ENCODE measurements around the gene CDH15.
"Not testable (repeated sequence)": the region's sequence is repeated elsewhere in the genome, so short reads cannot be mapped to it uniquely, and the experiment has no call there.

Gene CDH15

DNA sequence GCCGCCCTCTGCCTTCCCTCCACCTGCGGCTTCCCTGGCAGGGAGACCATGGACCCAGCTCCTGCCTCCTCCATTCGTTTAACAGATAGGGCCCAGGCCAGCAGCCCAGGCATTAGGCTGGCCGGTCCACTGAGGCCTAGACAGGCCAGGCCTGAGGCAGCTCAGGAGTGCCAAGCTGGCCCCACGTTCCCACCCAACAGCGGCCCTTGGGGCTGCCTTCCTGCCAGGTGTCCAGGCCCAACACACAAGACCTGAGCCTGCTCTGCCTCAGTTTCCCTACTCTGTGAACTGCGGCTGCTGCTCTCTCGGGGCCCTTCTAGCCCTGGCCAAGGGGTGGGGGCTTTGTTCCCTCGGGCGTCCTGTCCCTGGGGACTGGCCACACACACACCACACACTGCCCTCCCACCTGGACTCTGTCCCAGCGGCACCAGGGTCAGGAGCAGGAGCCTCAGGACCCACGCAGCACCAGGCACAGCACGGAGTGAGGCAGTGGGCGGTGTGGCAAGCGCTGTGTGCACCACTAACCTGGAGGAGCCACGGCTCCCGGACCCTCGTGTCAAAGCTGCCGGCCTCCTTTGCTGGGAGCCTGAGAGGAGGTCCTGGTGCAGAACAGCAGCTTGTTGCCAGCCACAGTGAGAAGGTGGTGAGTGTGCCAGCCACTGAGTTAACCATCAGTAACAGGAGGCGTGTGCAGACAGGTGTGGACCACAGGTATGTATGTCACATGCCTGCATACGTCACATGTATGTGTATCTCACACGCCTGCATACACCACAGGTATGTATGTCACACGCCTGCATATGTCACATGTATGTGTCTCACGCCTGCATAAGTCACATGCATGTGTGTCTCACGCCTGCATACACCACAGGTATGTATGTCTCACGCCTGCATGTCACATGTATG, 14.6 kb upstream of the CDH15 start:
- no peak for DNase-seq

DNA sequence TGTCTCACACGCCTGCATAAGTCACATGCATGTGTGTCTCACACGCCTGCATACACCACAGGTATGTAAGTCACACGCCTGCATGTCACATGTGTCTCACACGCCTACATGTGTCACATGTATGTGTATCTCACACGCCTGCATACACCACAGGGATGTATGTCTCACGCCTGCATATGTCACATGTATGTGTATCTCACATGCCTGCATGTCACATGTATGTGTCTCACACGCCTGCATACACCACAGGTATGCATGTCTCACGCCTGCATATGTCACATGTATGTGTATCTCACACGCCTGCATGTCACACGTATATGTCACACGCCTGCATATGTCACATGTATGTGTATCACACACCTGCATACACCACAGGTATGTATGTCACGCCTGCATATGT, 13.8 kb upstream of the CDH15 start:
- no peak for DNase-seq

DNA sequence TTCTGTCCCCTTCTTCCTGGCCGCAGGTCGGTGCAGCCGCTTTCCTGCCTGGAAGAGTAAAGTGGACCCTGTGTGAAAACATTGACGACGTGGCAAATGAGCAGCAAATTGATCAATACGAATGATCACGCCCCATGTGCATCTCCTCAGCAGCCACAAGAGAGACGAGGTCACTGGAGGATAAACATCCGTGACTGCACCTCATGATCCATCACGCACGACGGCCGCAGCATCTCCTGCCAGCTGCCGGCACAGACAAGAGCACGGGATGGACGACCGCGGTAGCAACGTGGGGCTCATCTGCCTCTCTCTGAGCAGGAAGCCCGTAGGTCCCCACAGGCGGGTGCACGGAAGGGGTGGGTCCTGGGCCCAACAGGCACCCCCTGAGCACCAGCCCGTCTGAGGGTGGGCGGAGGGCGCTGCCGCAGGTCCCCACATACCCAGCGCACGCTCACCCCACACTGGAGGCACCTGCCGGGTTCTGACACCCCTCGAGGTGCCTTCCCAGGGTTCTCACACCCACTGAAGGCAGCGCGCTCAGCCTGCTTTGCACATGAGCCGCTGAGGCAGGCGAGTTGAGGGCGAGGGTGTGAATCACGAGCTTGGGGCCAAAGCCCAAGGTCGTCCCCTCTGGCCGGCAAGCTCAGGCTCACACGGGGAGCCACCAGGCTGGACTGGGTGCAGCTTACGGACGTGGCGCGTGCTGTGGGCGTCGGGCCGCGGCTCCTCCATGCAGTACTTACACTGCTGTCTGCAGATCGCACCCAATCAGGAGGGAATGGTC, 12.3 kb upstream of the CDH15 start:
- no peak for DNase-seq

DNA sequence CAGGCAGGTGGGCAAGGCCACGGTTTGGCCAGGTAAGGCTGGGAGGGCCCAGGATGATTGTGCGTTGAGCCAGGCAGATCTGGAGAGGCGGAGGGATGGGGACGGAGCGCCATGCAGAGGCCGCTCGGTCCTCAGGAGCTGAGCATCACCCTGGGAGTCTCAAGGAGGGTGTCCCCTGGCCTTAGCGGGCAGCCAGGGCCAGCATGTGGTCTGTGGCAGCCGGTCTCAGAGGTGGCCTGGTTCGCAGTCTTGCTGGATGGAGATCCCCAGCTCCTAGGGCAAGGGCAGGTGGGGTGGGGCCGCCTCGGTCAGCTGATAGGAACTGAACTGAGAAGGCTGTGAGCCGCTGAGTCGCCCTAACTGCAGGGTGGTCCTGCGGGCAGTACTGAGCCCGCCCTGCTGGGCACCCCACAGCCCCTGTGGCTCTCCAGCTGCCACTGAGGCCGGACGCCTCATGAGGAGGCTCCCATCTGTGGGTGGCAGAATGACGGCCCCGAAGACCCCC, 11.6 kb upstream of the CDH15 start:
- DNase-seq, result no peak

- DNase-seq, result no peak
Measured at GRCh38 chr16:89160977-89161701, 10.4 kb upstream of the CDH15 start.

- no peak for DNase-seq
Measured at GRCh38 chr16:89161763-89162713, 9.5 kb upstream of the CDH15 start.

- DNase-seq, result no peak
Measured at GRCh38 chr16:89163297-89163696, 8.3 kb upstream of the CDH15 start.

- no peak for DNase-seq
Measured at GRCh38 chr16:89164436-89164835, 7.1 kb upstream of the CDH15 start.

- DNase-seq, result no peak
Measured at GRCh38 chr16:89164847-89165680, 6.5 kb upstream of the CDH15 start.

- DNase-seq, result not testable (repeated sequence)
Measured at GRCh38 chr16:89165681-89165979, 5.9 kb upstream of the CDH15 start.

DNA sequence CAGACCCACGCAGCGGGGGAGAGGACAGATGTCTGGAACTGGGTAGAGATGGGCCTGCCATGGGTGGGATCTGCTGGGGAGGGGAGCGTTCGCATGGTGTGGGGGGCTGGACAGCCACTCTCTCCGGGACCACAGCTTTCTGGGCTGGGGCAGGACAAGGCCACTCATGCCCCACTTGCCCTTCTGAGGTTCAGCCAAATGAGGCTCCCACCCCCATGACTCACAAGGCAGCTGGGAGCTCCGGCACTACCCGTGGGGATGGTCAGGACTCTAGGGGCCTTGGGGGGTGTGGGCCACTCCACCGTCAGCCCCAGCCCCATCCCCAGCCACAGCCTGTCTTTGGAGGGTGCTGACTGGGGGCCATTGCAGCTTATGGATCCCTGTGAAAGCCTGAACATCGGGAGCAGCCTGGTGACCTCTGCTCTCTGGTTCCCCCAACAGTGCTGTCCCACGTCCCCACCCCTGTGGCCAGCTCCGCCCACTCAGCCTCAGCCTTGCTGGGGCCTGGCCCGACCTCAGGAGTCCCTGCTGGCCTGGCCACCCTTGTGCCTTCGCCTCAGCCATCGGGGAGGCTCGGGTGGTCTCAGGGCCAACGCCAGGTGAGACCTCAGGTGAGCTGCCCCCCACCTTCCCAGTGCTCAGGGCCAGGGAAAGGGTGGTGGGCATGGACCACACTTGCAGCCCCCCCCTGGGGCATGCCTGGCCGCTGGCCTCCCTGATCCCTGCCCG, 4.7 kb upstream of the CDH15 start:
- DNase-seq, result no peak

GRCh38 chr16:89167425-89167941, 4.1 kb upstream of the CDH15 start:
- peak; percentile 63 to 79 (median 75) for DNase-seq

GRCh38 chr16:89168381-89169189, 3.0 kb upstream of the CDH15 start:
- DNase-seq, result no peak

DNA sequence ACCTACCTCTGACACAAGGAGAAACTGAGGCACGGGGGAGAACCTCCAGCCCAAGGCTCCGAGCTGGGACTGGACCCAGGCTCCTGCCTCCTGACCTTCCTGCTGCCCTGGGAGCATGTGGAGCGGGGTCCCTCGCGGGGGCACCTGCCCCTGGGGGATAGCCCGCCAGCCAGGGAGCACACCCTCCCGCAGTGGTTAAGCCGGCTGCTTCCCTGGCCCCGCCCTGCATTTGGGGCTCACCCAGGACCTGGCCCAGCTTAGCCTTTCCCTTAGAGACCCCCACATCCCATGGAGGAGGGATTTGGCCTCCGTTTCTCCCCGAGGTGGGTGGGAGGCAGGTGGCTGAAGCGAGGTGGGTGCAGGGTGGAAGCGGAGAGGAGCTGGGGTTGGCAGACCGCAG, 1.8 kb upstream of the CDH15 start:
- DNase-seq, result no peak

- no peak for DNase-seq
Measured at GRCh38 chr16:89170346-89171215, 967 bp upstream of the CDH15 start.

DNA sequence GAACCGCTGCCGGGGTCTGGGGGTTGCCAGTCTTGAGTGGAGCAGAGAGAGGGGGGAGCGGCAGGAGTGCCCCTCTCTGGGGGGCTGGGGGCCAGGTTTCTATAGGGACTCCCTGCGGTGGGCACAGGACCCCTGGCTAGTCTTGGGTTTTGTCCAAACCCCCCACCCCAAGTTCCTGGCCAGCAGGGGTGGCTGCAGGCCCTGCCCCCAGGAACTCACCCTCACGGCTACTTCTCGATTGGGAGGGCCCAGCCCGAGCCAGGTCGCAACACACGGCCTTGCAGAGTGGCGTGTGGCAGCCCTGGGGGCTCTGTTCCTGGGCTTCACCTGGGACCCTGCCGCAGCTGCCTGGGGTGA, 601 bp downstream of the CDH15 start:
- no peak for DNase-seq

GRCh38 chr16:89172528-89173173, 1.1 kb downstream of the CDH15 start:
- DNase-seq, result no peak

Data from T-helper 1 cell (primary cell).